Stimulated activated naive CD8-positive, alpha-beta T cell treated with anti-CD3 and anti-CD28 coated beads, Interleukin-15, amount 100 ng/mL, for 72 hours (primary cell): Measurements from ENCODE around the gene NPAS2.

Experiments
- ATAC-seq: fragments of 150-1000 bp; cut with Tn5 transposase; 2 replicates; pipeline ENCODE4 v1.10.0; 2021; ENCODE audit warnings: mild to moderate bottlenecking, moderate library complexity
- DNase-seq, 2 donors: peaks; one replicate each; pipeline ENCODE4 v3.0.0; 2021 to 2022
- H3K27ac Mint-ChIP-seq, 2 donors: one replicate each; pipeline ENCODE4 v1.8.0; 2022; ENCODE audit warnings: mild to moderate bottlenecking in 2 of 2, mixed read lengths in 2 of 2, moderate library complexity in 2 of 2
- H3K27me3 Mint-ChIP-seq: one replicate; pipeline ENCODE4 v1.8.0; 2022; ENCODE audit warnings: mixed read lengths
- H3K4me1 Mint-ChIP-seq: one replicate; pipeline ENCODE4 v1.8.0; 2022; ENCODE audit warnings: mild to moderate bottlenecking, mixed read lengths
- H3K4me3 Mint-ChIP-seq, 2 donors: one replicate each; pipeline ENCODE4 v1.8.0; 2022; ENCODE audit warnings: mild to moderate bottlenecking in 2 of 2, mixed read lengths in 2 of 2, moderate library complexity in 1 of 2
- H3K9me3 Mint-ChIP-seq, 2 donors: one replicate each; pipeline ENCODE4 v1.8.0; 2022; ENCODE audit warnings: mixed read lengths in 2 of 2

Gene NPAS2

GRCh38 chr2:100893392-100894104, 73.6 kb downstream of the NPAS2 start:
- no peaks in the 10 kb centered on the region for H3K27me3 Mint-ChIP-seq
- H3K27ac Mint-ChIP-seq, result no peak overlapping the region
- peaks cover 0 to 15% of the 10 kb centered on the region in 2 donors for H3K9me3 Mint-ChIP-seq
- no peak for ATAC-seq
- DNase-seq, result no peak
- H3K4me1 Mint-ChIP-seq, result peaks cover 6% of the 10 kb centered on the region
- no peak overlapping the region for H3K4me3 Mint-ChIP-seq

DNA sequence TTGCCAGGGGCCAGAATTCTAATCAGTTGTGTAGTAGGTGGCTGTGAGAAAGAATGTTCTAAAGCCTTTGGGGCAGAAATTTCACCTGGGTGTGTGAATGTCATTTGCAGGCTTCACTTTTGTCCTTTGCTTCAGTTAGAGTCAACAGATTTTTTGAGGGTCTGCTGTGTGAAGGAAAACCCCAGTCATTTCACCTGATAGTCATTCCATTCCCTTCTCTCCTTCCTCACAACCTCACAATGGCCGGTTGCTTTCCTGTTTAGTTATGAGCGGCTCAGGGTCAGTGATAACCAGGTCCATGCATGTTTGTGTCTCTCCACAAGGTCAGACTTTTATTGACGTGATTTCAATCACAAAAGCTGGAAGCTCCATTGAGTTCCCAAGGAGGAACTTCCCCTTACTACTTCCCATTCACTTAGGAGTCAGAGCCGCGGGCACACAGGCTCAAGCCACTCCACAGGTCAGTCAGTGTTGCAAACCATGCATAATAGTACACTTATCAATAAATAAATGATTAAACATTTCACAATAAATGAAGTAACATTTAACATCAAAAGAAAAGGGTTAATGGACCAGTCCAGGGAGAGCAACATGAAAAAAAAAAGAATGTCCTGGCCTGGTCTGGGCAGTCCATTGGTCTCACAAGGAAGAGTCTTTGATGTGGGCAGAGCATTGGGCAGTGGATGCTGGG, 74.3 kb downstream of the NPAS2 start:
- Mint-ChIP-seq H3K27me3 (no peaks in the 10 kb centered on the region), H3K4me1 (peaks cover 6% of the 10 kb centered on the region), H3K4me3 (no peak overlapping the region), H3K27ac (no peak overlapping the region), H3K9me3 (peaks cover 0 to 15% of the 10 kb centered on the region in 2 donors)
- no peak for ATAC-seq
- no peak for DNase-seq

- peaks cover 6% of the 10 kb centered on the region for H3K4me1 Mint-ChIP-seq
- H3K27ac Mint-ChIP-seq, result no peak overlapping the region
- ATAC-seq (no peak), DNase-seq (no peak)
- H3K27me3 Mint-ChIP-seq, result no peaks in the 10 kb centered on the region
- H3K9me3 Mint-ChIP-seq, result peaks cover 0 to 15% of the 10 kb centered on the region in 2 donors
- H3K4me3 Mint-ChIP-seq, result no peak overlapping the region
Observed at GRCh38 chr2:100894796-100895156, 74.8 kb downstream of the NPAS2 start.

- Mint-ChIP-seq H3K4me1 (peaks cover 6% of the 10 kb centered on the region), H3K4me3 (no peak overlapping the region), H3K27me3 (no peaks in the 10 kb centered on the region), H3K27ac (no peak overlapping the region), H3K9me3 (peaks cover 0 to 15% of the 10 kb centered on the region in 2 donors)
- ATAC-seq (no peak), DNase-seq (no peak)
Observed at GRCh38 chr2:100895402-100895801, 75.5 kb downstream of the NPAS2 start.

- Mint-ChIP-seq H3K9me3 (peaks cover 0 to 15% of the 10 kb centered on the region in 2 donors), H3K4me3 (no peak overlapping the region), H3K27me3 (no peaks in the 10 kb centered on the region), H3K27ac (peak overlapping the region; percentile 19 to 71), H3K4me1 (peaks cover 6% of the 10 kb centered on the region)
- no peak for DNase-seq
- no peak for ATAC-seq
Observed at GRCh38 chr2:100895934-100896685, 76.2 kb downstream of the NPAS2 start.

GRCh38 chr2:100898035-100898665, 78.2 kb downstream of the NPAS2 start:
- H3K27ac Mint-ChIP-seq, result no peak overlapping the region
- no peaks in the 10 kb centered on the region for H3K27me3 Mint-ChIP-seq
- H3K9me3 Mint-ChIP-seq, result peaks cover 0 to 15% of the 10 kb centered on the region in 2 donors
- H3K4me3 Mint-ChIP-seq, result no peak overlapping the region
- H3K4me1 Mint-ChIP-seq, result peaks cover 6% of the 10 kb centered on the region
- ATAC-seq (no peak), DNase-seq (no peak)

- H3K4me1 Mint-ChIP-seq, result peaks cover 7% of the 10 kb centered on the region
- no peak for ATAC-seq
- no peak for DNase-seq
- peaks cover 0 to 15% of the 10 kb centered on the region in 2 donors for H3K9me3 Mint-ChIP-seq
- H3K27me3 Mint-ChIP-seq, result no peaks in the 10 kb centered on the region
- H3K27ac Mint-ChIP-seq, result no peak overlapping the region
- no peak overlapping the region for H3K4me3 Mint-ChIP-seq
Observed at GRCh38 chr2:100900156-100900795, 80.3 kb downstream of the NPAS2 start.

GRCh38 chr2:100902817-100903405, 83.0 kb downstream of the NPAS2 start:
- Mint-ChIP-seq H3K4me3 (no peak overlapping the region), H3K4me1 (peaks cover 15% of the 10 kb centered on the region), H3K27ac (no peak overlapping the region), H3K9me3 (no peaks in the 10 kb centered on the region), H3K27me3 (no peaks in the 10 kb centered on the region)
- DNase-seq, result no peak
- no peak for ATAC-seq

GRCh38 chr2:100903534-100904258, 83.8 kb downstream of the NPAS2 start:
- H3K9me3 Mint-ChIP-seq, result no peaks in the 10 kb centered on the region
- no peak overlapping the region for H3K4me3 Mint-ChIP-seq
- DNase-seq, result no peak
- peak overlapping the region in 1 of 2 donors; percentile 23 for H3K27ac Mint-ChIP-seq
- no peaks in the 10 kb centered on the region for H3K27me3 Mint-ChIP-seq
- no peak for ATAC-seq
- H3K4me1 Mint-ChIP-seq, result peaks cover 18% of the 10 kb centered on the region

DNA sequence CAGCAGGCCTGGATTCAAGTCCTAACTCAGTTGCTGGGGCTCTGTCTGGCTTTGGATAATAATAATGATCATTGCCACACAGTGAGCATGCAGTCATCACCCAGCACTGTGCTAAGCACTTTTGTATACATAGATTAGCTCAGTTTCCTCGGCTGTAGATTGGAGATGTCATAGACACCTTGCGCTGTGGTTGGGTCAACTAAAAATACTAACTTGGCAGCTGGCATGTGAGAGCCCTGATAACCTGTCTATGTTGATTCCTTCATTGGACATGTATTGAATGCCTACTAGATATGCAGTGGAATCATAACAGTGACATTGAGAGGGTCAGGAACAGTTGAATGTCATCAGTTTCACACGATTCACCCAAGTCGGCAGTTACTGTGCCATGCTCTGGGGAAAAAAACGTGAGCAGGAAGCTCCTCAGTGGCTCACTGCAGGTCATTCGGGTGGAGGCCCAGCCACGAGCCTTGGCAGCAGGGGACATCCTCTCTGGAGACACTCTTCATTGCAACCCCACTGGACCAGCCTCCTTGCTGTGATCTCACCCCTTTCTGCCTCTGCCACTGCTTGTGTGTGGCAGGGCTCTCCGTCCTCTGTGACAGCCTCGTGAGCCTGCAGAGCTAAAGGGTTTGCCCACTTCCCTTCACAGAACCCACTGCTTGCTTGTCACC, 85.3 kb downstream of the NPAS2 start:
- no peaks in the 10 kb centered on the region for H3K27me3 Mint-ChIP-seq
- ATAC-seq (peak; percentile 18), DNase-seq (no peak)
- no peaks in the 10 kb centered on the region for H3K9me3 Mint-ChIP-seq
- no peak overlapping the region for H3K4me3 Mint-ChIP-seq
- peaks cover 18% of the 10 kb centered on the region for H3K4me1 Mint-ChIP-seq
- no peak overlapping the region for H3K27ac Mint-ChIP-seq

DNA sequence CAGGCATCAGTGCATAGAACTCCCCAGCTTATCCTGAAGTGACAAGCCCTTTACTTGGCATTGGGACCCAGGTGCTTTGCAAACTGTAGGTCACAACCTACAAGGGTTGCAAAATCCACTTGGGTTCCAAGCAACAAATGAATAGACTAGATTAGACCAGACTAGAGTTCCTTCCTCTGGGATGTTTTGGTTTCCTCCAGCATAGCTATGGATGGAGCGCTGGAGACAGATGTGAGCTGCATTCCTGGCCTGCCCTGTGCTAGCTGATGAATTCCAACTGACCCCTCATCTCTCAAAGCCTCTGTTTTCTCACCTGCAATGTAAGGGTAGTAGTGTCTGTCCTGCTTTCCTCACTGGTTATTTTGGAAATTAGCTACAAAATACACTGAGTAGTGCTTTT, 86.2 kb downstream of the NPAS2 start:
- no peak for ATAC-seq
- Mint-ChIP-seq H3K4me1 (peaks cover 18% of the 10 kb centered on the region), H3K4me3 (no peak overlapping the region), H3K27ac (no peak overlapping the region), H3K27me3 (no peaks in the 10 kb centered on the region), H3K9me3 (no peaks in the 10 kb centered on the region)
- DNase-seq, result no peak

DNA sequence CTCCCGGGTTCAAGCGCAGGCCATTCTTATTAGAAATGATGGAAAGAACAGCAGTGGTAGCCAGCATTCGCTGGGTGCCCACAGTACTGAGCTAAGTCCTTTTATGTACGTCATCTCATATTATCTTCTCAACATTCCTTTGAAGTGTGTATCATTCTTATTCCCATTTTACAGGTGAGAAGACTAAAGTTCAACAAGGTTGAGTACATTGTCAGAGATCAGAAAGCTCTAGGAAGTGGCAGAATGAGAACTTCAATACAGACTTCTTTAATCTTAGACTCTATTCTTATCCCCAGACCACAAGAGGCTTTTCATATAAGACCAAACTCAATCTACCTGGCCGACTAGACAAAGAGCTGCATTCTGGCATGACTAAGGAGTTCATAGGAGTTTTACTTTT, 86.7 kb downstream of the NPAS2 start:
- H3K4me3 Mint-ChIP-seq, result no peak overlapping the region

GRCh38 chr2:100907832-100908231, 87.9 kb downstream of the NPAS2 start:
- Mint-ChIP-seq H3K4me3 (no peak overlapping the region), H3K27me3 (no peaks in the 10 kb centered on the region), H3K9me3 (no peaks in the 10 kb centered on the region), H3K4me1 (peaks cover 18% of the 10 kb centered on the region), H3K27ac (no peak overlapping the region)
- DNase-seq (no peak), ATAC-seq (peak; percentile 60)

More for the DNA sequence above, 86.7 kb downstream of the NPAS2 start:
- Mint-ChIP-seq H3K9me3 (no peaks in the 10 kb centered on the region), H3K27me3 (no peaks in the 10 kb centered on the region), H3K27ac (no peak overlapping the region), H3K4me1 (peaks cover 18% of the 10 kb centered on the region)
- ATAC-seq, result no peak
- no peak for DNase-seq

DNA sequence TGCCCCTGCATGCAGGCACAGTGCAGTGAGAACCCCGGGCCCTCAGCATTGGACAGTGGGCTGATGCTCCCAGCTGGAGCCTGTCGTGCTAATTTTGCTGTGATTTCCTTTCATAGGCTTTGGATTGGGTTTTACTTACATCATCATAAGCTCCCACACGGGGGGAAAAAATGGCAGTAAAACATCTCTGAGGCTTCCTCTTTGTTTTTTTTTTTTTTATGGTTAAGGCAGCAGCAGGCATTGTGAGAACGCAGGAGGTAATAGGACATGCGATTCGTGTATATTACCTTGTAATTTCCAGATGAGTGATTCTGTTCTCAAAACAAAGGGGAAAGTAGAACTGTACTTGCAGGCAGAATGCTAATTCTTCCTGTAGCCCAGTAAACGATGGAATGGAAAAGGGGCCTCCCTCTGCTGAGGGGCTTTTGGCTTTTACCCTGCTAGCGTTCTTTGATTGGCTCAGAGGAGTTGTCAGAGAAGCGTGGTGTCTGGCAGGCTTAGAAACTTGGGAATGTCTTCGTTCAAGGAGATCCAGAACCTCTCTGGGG, 89.7 kb downstream of the NPAS2 start:
- no peak for DNase-seq
- no peak for ATAC-seq
- Mint-ChIP-seq H3K27ac (no peak overlapping the region), H3K9me3 (no peaks in the 10 kb centered on the region), H3K4me1 (peaks cover 18% of the 10 kb centered on the region), H3K4me3 (no peak overlapping the region), H3K27me3 (no peaks in the 10 kb centered on the region)
